GM12874 (cell line): ENCODE results near the gene IRF9.

Experiments used
- TF ChIP-seq, protein P1 (sequence below): IDR thresholded peaks from 2 replicates; pipeline ENCODE4 v1.5.1; 2011; ENCODE audit warnings: low read depth, mild to moderate bottlenecking, control low read depth, low read length, moderate library complexity; ENCODE audit not compliant: insufficient read depth

Gene IRF9, protein sequence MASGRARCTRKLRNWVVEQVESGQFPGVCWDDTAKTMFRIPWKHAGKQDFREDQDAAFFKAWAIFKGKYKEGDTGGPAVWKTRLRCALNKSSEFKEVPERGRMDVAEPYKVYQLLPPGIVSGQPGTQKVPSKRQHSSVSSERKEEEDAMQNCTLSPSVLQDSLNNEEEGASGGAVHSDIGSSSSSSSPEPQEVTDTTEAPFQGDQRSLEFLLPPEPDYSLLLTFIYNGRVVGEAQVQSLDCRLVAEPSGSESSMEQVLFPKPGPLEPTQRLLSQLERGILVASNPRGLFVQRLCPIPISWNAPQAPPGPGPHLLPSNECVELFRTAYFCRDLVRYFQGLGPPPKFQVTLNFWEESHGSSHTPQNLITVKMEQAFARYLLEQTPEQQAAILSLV

GRCh38 chr14:24160850-24161804 is at the start of gene IRF9:
Gene IRF9 (plus strand): TSS chr14:24161265. CDS start chr14:24162145, 880 bp downstream.
- TF ChIP-seq, protein P1, sequence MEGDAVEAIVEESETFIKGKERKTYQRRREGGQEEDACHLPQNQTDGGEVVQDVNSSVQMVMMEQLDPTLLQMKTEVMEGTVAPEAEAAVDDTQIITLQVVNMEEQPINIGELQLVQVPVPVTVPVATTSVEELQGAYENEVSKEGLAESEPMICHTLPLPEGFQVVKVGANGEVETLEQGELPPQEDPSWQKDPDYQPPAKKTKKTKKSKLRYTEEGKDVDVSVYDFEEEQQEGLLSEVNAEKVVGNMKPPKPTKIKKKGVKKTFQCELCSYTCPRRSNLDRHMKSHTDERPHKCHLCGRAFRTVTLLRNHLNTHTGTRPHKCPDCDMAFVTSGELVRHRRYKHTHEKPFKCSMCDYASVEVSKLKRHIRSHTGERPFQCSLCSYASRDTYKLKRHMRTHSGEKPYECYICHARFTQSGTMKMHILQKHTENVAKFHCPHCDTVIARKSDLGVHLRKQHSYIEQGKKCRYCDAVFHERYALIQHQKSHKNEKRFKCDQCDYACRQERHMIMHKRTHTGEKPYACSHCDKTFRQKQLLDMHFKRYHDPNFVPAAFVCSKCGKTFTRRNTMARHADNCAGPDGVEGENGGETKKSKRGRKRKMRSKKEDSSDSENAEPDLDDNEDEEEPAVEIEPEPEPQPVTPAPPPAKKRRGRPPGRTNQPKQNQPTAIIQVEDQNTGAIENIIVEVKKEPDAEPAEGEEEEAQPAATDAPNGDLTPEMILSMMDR, result peak; percentile 88

DNA sequence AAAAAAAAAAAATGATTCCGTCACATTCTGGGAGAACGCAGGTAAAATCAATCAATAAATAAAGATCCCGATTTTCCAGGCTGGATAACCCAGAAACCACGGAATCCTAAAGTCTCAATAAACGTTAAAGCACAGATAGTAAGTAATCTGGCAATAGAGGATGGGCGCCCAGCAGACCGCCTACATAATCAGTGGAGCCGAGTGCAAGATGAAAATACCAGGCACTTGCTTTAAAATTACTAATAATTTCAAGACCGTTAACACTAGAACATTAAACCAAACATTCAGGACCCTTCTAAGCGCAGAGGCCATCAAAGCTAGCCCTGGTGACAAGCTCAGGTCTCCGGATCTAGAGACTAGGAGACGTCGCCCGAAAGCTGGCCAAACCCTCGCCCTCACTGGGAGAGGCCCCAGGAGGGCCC is 47.7 kb upstream of the IRF9 start:
- TF ChIP-seq, protein P1, result no peak

- TF ChIP-seq, protein P1, result no peak
Observed at GRCh38 chr14:24113801-24114531, 47.1 kb upstream of the IRF9 start.

DNA sequence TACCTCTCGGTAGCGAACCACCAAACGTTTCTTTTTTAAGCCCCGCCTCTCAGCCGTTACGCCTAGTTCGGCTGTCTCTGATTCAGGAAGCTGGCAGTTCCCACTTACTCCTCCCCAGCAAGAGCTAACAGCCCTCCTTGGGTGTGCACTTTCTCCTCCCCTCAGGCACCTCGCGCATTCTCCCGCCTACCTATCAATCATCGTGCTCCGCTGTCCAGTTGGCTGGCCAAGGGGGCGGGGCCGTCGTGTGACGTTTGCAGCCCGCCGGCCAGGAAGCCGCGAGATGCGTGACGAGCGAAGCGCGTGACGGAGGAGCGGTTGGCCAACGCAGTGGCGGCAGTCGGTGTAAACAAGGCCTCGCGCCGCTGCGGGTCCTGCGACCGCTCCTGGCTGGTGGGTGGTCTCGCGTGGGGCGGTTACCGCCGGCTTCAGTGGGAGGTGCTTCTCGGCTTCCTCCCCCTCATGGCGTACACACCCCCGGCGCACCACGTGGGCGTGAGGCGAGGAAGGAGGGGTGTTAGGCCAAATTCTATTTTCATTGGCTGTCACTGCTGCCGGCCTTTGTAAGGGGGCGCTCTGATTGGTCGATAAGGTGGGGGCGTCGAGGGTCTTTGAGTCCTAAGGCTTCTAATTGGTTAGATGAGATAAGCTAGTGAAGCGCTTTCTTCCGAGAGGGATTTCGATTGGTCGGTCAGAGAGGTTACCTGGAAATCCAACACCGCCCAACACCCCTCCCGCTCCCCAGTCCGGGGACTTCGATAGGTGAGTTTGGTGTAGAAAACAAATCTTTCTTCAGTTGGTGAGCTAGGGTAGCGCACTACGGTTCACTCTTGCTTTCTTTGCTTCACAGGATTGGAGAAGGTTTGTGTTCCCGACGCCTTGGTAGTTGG is 46.3 kb upstream of the IRF9 start, which contains the start of the genes DCAF11 and NRL:
TSS of gene DCAF11 (plus strand) at position 246 of the 890 bp plus-strand sequence. CDS start 818 bp downstream, outside the sequence.
TSS of gene NRL (minus strand) at position 418 of the 890 bp plus-strand sequence. CDS start 32,101 bp downstream, outside the sequence.
- TF ChIP-seq, protein P1, result no peak

GRCh38 chr14:24115422-24116127 is 45.5 kb upstream of the IRF9 start:
- TF ChIP-seq, protein P1, result no peak
